SJSA1 (cell line): ENCODE measurements around the gene LRP2BP. TPM values are rescaled to one million over a fixed set of nuclear protein-coding genes. Genes with fewer than 3 reads are reported as not detected.

Source experiments
- DNase-seq, 2 experiments: peaks; one replicate each; pipeline ENCODE4 v3.0.0-alpha.2; 2015 to 2020; ENCODE audit warnings: low spot score in 2 of 2, low read depth in 1 of 2
- H3K27ac ChIP-seq: fragments of 250-450 bp; sonication (Bioruptor Pico); 2 replicates; pipeline ENCODE4 v1.5.1; 2020; ENCODE audit warnings: mild to moderate bottlenecking, moderate library complexity
- H3K27me3 ChIP-seq: fragments of 250-450 bp; sonication (Bioruptor Pico); replicated peaks from 2 replicates; pipeline ENCODE4 v1.5.1; 2020; ENCODE audit warnings: mild to moderate bottlenecking, moderate library complexity
- H3K36me3 ChIP-seq: fragments of 250-450 bp; sonication (Bioruptor Pico); 2 replicates; pipeline ENCODE4 v1.5.1; 2020; ENCODE audit warnings: mild to moderate bottlenecking
- H3K4me1 ChIP-seq: fragments of 250-450 bp; sonication (Bioruptor Pico); replicated peaks from 2 replicates; pipeline ENCODE4 v1.6.1; 2021; ENCODE audit warnings: mild to moderate bottlenecking
- H3K4me3 ChIP-seq: fragments of 250-450 bp; sonication (Bioruptor Pico); 2 replicates; pipeline ENCODE4 v1.5.1; 2020; ENCODE audit warnings: mild to moderate bottlenecking
- H3K9me3 ChIP-seq: fragments of 250-450 bp; sonication (Bioruptor Pico); replicated peaks from 2 replicates; pipeline ENCODE4 v1.5.1; 2020; ENCODE audit warnings: mild to moderate bottlenecking
- total RNA-seq: library from RNA; depleted of rRNA; stranded (reverse); fragments of >200 nt; shearing (Covaris generic); gene quantifications from 2 replicates; pipeline ENCODE4 v1.2.3, GENCODE V29; 2014; rRNA removed

Gene LRP2BP
- 0.22 and 0.29 TPM in 2 replicates for total RNA-seq

DNA sequence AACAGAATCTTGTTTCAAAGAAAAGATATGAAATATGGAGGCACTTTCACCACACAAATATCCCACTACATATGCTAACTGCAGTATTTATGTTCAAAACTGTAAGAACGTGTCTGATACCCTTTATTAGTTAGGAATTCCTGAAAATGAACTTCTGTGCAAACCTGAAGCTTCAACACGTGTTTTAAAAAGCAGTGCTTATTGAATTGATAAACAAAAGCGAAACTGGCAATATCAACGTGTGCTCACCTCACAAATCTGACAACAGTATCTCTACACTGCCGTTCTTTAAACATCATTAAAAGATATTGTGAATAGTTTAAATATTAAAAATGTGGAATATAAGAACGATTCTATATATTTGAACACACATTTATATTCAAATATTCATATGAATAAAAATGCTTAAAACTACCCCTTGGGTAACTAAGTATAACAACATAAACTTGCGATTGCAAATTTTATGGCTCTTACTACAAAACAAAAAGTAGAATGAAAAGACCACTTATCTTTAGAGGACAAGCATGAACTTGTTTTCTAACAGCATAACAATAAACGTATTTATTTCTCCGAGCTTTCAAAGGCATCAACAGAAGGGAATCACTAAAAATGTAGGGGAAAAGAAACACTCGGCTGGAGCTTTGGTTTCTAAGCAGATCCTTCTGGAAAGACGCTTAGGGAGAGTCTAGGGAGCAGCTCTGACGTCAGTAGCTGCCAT is at the start of gene LRP2BP:
LRP2BP (minus strand) TSS at position 687 of the 718 bp plus-strand sequence. CDS start 17,738 bp downstream, outside the sequence.
- Histone ChIP-seq H3K4me3 (peak within 1 kb of the TSS; percentile 73), H3K4me1 (peaks cover 49% of the 10 kb centered on the region), H3K9me3 (no peaks in the 10 kb centered on the region), H3K36me3 (peaks cover 14% of the 10 kb centered on the region), H3K27ac (peak within 1 kb of the TSS; percentile 92), H3K27me3 (no peaks in the 10 kb centered on the region)
- no peak for DNase-seq

DNA sequence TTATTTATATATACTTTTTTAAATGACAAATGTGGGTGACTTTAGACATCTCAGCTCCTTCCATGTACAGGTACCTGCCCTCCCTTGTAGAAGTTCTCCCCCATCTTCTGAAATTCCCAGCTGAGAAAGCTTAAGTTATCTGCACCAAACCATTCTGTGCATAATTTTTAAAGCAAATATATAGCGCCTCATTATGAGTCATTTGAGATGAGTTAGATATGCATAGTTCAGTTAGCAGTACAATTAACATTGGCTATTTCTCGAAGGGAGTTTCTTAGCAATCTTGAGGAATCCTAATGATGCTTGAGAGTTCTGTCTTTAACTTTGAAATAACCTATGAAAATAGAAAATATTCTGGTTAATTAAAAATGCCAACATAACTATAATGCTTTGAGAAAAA is 49.5 kb upstream of the LRP2BP start:
- no peak overlapping the region for H3K4me3 ChIP-seq
- no peaks in the 10 kb centered on the region for H3K36me3 ChIP-seq
- no peak overlapping the region for H3K27ac ChIP-seq
- DNase-seq: no peak
- no peaks in the 10 kb centered on the region for H3K4me1 ChIP-seq
- H3K27me3 ChIP-seq: peaks cover 5% of the 10 kb centered on the region
- no peaks in the 10 kb centered on the region for H3K9me3 ChIP-seq

- DNase-seq: no peak
- Histone ChIP-seq H3K27me3 (peaks cover 5% of the 10 kb centered on the region; the same call in 1 of the 2 replicates), H3K27ac (no peak overlapping the region), H3K4me1 (no peaks in the 10 kb centered on the region), H3K9me3 (no peaks in the 10 kb centered on the region), H3K4me3 (no peak overlapping the region), H3K36me3 (no peaks in the 10 kb centered on the region)
Observed at GRCh38 chr4:185441479-185441878, 45.8 kb upstream of the LRP2BP start.

- Histone ChIP-seq H3K27me3 (peaks cover 4% of the 10 kb centered on the region; the same call in 1 of the 2 replicates), H3K4me3 (no peak overlapping the region), H3K36me3 (no peaks in the 10 kb centered on the region), H3K9me3 (no peaks in the 10 kb centered on the region), H3K27ac (no peak overlapping the region), H3K4me1 (no peaks in the 10 kb centered on the region)
- DNase-seq: no peak
Observed at GRCh38 chr4:185437809-185438208, 42.1 kb upstream of the LRP2BP start.

- H3K27ac ChIP-seq: no peak overlapping the region
- DNase-seq: no peak
- no peaks in the 10 kb centered on the region for H3K27me3 ChIP-seq
- H3K4me3 ChIP-seq: no peak overlapping the region
- H3K4me1 ChIP-seq: no peaks in the 10 kb centered on the region
- no peaks in the 10 kb centered on the region for H3K36me3 ChIP-seq
- no peaks in the 10 kb centered on the region for H3K9me3 ChIP-seq
Observed at GRCh38 chr4:185435466-185435865, 39.7 kb upstream of the LRP2BP start.

DNA sequence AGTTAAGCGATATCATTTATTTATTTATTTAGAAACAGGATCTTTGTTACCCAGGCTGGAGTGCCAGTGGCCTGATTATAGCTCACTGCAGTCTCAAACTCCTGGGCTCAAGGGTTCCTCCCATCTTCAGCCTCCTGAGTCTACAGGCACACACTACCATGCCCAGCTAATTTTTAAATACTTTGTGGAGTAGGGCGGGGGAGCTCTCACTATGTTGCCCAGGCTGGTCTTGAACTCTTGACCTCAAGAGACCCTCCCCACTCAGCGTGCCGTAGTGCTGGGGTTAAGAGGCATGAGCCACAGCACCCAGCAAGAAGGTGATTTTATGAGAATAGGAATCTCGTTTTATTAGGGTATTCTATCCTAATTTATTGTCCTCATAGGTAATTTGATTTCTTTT is 33.9 kb upstream of the LRP2BP start:
- peaks cover 8% of the 10 kb centered on the region for H3K4me1 ChIP-seq
- H3K4me3 ChIP-seq: no peak overlapping the region
- H3K27ac ChIP-seq: no peak overlapping the region
- H3K36me3 ChIP-seq: peaks cover 5% of the 10 kb centered on the region
- no peaks in the 10 kb centered on the region for H3K27me3 ChIP-seq
- H3K9me3 ChIP-seq: no peaks in the 10 kb centered on the region
- DNase-seq: no peak

- H3K36me3 ChIP-seq: peaks cover 5% of the 10 kb centered on the region
- H3K9me3 ChIP-seq: no peaks in the 10 kb centered on the region
- DNase-seq: no peak
- H3K27ac ChIP-seq: no peak overlapping the region
- no peak overlapping the region for H3K4me3 ChIP-seq
- no peaks in the 10 kb centered on the region for H3K27me3 ChIP-seq
- peaks cover 8% of the 10 kb centered on the region for H3K4me1 ChIP-seq
Observed at GRCh38 chr4:185426960-185427688, 31.4 kb upstream of the LRP2BP start.

DNA sequence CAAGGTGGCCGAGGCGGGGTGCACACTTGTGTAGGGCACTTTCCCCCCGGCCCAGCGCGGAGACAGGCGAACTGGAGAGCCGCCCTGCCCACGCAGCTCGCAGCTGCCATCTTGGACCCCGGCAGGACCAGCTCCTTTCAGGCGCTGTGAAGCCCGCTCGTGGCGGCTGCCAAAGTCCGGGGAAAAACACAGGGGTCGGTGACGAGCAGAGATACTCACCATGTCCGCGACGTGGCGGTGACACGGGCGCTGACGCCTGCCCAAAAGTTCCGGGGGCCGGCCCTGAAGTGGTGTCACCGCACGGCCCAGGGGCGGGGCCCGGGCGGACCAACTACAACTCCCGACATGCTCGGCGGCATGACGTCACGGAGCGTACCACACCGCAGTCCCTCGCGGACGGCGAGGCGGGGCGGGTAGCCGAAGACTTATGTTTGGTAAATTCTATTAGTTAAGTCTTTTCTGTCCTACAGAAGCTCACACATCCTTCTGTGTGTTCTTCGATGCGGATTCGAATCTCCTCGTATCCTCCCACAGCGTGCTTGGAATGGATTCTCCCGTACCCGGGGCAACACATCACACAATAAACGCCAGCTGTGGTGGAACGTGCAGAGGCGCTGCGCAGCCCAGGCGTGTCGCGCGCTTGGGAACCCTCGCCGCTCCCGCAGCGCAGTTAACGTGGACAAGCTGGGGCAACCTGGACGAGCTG is 30.1 kb upstream of the LRP2BP start, which contains the start of gene UFSP2:
UFSP2 (minus strand) TSS at position 318 of the 706 bp plus-strand sequence; CDS start at position 222, 96 bp downstream.
- peaks cover 12% of the 10 kb centered on the region for H3K36me3 ChIP-seq
- peak within 1 kb of the TSS; percentile 100 for H3K27ac ChIP-seq
- H3K9me3 ChIP-seq: no peaks in the 10 kb centered on the region
- peak within 1 kb of the TSS; percentile 78 for H3K4me3 ChIP-seq
- no peaks in the 10 kb centered on the region for H3K27me3 ChIP-seq
- peak; percentile 82 to 98 for DNase-seq
- peaks cover 8% of the 10 kb centered on the region for H3K4me1 ChIP-seq

DNA sequence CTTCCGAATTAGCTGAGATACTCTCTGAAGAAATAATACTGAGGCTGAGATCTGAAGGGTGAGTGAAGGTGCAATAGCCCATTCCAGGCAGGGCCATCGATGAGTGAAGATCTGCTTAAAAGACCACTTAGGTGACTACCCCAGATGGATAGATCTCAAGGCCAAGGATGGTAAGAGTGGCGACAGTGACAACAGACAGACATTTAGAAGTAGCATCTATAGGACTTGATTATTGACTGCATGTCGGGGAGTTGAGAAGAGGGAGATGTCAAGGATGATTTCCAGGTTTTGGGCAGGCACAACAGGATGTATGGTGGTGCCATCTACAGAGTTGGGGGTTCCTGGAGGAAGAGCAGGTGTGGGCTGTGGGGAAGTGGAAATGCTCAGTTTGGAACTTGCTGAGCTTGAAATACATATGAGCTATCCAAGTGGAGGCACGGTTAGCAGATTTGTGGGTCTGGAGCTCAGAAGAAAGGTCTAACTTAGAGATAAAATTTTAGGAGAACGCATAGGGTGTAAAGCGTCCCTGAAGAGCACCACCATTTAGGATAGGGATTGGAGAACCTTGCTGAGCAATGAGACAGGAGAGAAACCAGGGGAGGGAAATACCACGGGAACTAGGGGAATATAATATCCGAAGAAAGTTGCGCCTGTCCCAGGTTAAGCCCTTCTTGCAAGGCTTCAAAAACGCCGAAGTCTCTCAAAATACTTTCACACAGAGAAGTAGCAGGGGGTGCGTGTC is 29.4 kb upstream of the LRP2BP start:
- peaks cover 12% of the 10 kb centered on the region for H3K36me3 ChIP-seq
- H3K4me3 ChIP-seq: peak overlapping the region; percentile 78
- DNase-seq: no peak
- H3K27ac ChIP-seq: peak overlapping the region; percentile 100
- H3K4me1 ChIP-seq: peaks cover 8% of the 10 kb centered on the region
- no peaks in the 10 kb centered on the region for H3K27me3 ChIP-seq
- no peaks in the 10 kb centered on the region for H3K9me3 ChIP-seq

DNA sequence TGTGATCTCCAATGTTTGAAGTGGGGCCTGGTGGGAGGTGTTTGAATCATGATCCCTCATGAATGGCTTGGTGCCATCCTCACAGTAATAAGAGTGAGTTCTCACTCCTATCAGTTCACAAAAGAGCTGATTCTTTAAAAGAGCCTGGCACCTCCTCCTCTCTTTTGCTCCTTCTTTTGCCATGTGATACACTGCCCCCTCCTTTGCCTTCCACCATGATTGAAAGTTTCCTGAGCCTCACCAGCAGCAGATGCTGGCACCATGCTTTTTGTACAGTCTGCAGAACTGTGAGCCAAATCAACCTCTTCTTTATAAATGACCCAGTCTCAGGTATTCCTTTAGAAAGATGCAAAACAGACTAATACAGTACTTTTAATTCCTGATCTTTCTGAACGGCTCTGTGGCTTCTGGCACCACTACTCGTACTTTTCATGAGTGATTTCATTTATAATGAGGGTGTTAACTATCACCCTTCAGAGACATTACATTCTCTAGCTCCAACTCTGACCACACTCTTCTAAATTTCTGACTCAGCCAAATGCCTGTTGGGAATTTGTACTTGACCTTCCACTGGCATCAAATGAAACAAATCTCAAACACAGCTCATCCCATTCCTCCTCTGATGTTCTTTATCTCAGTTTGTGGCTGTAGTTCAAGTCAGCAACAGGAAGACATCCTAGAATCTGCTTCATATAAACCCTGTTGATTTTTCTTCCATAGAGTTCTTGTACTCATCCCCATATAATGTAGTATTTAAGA is 25.8 kb upstream of the LRP2BP start:
- DNase-seq: peak in 1 of 2 experiments; percentile 4
- H3K9me3 ChIP-seq: no peaks in the 10 kb centered on the region
- H3K36me3 ChIP-seq: peaks cover 22% of the 10 kb centered on the region
- H3K27me3 ChIP-seq: no peaks in the 10 kb centered on the region
- no peak overlapping the region for H3K27ac ChIP-seq
- no peak overlapping the region for H3K4me3 ChIP-seq
- peaks cover 8% of the 10 kb centered on the region for H3K4me1 ChIP-seq

- no peaks in the 10 kb centered on the region for H3K4me1 ChIP-seq
- peaks cover 44% of the 10 kb centered on the region for H3K36me3 ChIP-seq
- no peaks in the 10 kb centered on the region for H3K27me3 ChIP-seq
- H3K9me3 ChIP-seq: no peaks in the 10 kb centered on the region
- no peak overlapping the region for H3K4me3 ChIP-seq
- H3K27ac ChIP-seq: no peak overlapping the region
- DNase-seq: no peak
Observed at GRCh38 chr4:185416955-185417354, 21.2 kb upstream of the LRP2BP start.

GRCh38 chr4:185412412-185412811 is 16.7 kb upstream of the LRP2BP start:
- Histone ChIP-seq H3K9me3 (no peaks in the 10 kb centered on the region), H3K36me3 (peaks cover 54% of the 10 kb centered on the region), H3K27ac (no peak overlapping the region), H3K4me1 (no peaks in the 10 kb centered on the region), H3K4me3 (no peak overlapping the region), H3K27me3 (no peaks in the 10 kb centered on the region)
- DNase-seq: no peak

GRCh38 chr4:185411849-185412248 is 16.1 kb upstream of the LRP2BP start:
- Histone ChIP-seq H3K9me3 (no peaks in the 10 kb centered on the region), H3K36me3 (peaks cover 51% of the 10 kb centered on the region)

More at GRCh38 chr4:185411849-185412248, 16.1 kb upstream of the LRP2BP start:
- no peak overlapping the region for H3K27ac ChIP-seq
- no peak overlapping the region for H3K4me3 ChIP-seq
- DNase-seq: no peak
- no peaks in the 10 kb centered on the region for H3K4me1 ChIP-seq
- no peaks in the 10 kb centered on the region for H3K27me3 ChIP-seq
